Epithelial cell of proximal tubule (primary cell): Measurements from ENCODE around the gene RETN. TPM values are rescaled to one million over a fixed set of nuclear protein-coding genes. Genes with fewer than 3 reads are reported as not detected.

Experiments
- DNase-seq: peaks from one replicate; pipeline ENCODE4 v3.0.0-alpha.2; 2011; ENCODE audit warnings: low read depth
- H3K4me3 ChIP-seq: 2 replicates; pipeline ENCODE4 v1.5.1; 2011; ENCODE audit warnings: low read depth, mild to moderate bottlenecking, low read length
- CTCF ChIP-seq: conservative IDR thresholded peaks from 2 replicates; pipeline ENCODE4 v1.5.1; 2012; ENCODE audit warnings: low read depth, mild to moderate bottlenecking, low read length
- total RNA-seq: library from RNA; depleted of rRNA; stranded (reverse); fragments of >200 nt; gene quantifications from 2 replicates; pipeline ENCODE4 v1.2.3, GENCODE V29; 2015

The RETN gene
- total RNA-seq, 1 donor from 2014 or later, result not detected

GRCh38 chr19:7625763-7626372 is 43.0 kb upstream of the RETN start:
- TF ChIP-seq CTCF, result no peak
- DNase-seq, result no peak
- no peak overlapping the region for H3K4me3 ChIP-seq

- TF ChIP-seq CTCF, result no peak
- DNase-seq, result no peak
- H3K4me3 ChIP-seq, result no peak overlapping the region
Measured at GRCh38 chr19:7627166-7627565, 41.7 kb upstream of the RETN start.

GRCh38 chr19:7628589-7629311 is 40.1 kb upstream of the RETN start:
- TF ChIP-seq CTCF, result no peak
- H3K4me3 ChIP-seq, result peak overlapping the region; percentile 75
- no peak for DNase-seq

- peak; percentile 91 for DNase-seq
- TF ChIP-seq CTCF, result no peak
- peak within 1 kb of the TSS; percentile 75 for H3K4me3 ChIP-seq
Measured at GRCh38 chr19:7629347-7630054, 39.3 kb upstream of the RETN start, which contains the start of the genes PET100 and XAB2. Gene PET100 (plus strand): TSS chr19:7629793. CDS start chr19:7629834, 41 bp downstream. Gene XAB2 (minus strand): TSS chr19:7629545. CDS start chr19:7629527, 18 bp downstream.

GRCh38 chr19:7631577-7631976 is 37.3 kb upstream of the RETN start:
- no peak for DNase-seq
- TF ChIP-seq CTCF, result no peak

GRCh38 chr19:7632340-7633203 is 36.3 kb upstream of the RETN start:
- no peak overlapping the region for H3K4me3 ChIP-seq
- no peak for TF ChIP-seq CTCF
- DNase-seq, result no peak

More at GRCh38 chr19:7631577-7631976, 37.3 kb upstream of the RETN start:
- H3K4me3 ChIP-seq, result no peak overlapping the region
